Fibroblast of skin of right quadriceps (primary cell): ENCODE data around the gene SLC25A21.

Experiments
- DNase-seq: peaks from one replicate; pipeline ENCODE4 v3.0.0-alpha.2; 2013

SLC25A21 gene

GRCh38 chr14:36683083-36683724 is 489.2 kb downstream of the SLC25A21 start:
- no peak for DNase-seq

- no peak for DNase-seq
Measured at GRCh38 chr14:36682338-36682737, 490.1 kb downstream of the SLC25A21 start.

GRCh38 chr14:36676236-36676635 is 496.2 kb downstream of the SLC25A21 start:
- no peak for DNase-seq

- no peak for DNase-seq
Measured at GRCh38 chr14:36675581-36675980, 496.8 kb downstream of the SLC25A21 start.

GRCh38 chr14:36674659-36675058 is 497.7 kb downstream of the SLC25A21 start:
- no peak for DNase-seq

GRCh38 chr14:36672095-36672494 is 500.3 kb downstream of the SLC25A21 start:
- DNase-seq = no peak

- no peak for DNase-seq
Measured at GRCh38 chr14:36671149-36671548, 501.3 kb downstream of the SLC25A21 start.

- DNase-seq = no peak
Measured at GRCh38 chr14:36667679-36668078, 504.7 kb downstream of the SLC25A21 start.

- DNase-seq = no peak
Measured at GRCh38 chr14:36666416-36667206, 505.8 kb downstream of the SLC25A21 start.

GRCh38 chr14:36665887-36666415 is 506.5 kb downstream of the SLC25A21 start:
- DNase-seq = no peak

- no peak for DNase-seq
Measured at GRCh38 chr14:36664322-36665193, 507.8 kb downstream of the SLC25A21 start.

- no peak for DNase-seq
Measured at GRCh38 chr14:36663404-36664321, 508.7 kb downstream of the SLC25A21 start.

GRCh38 chr14:36662543-36663403 is 509.6 kb downstream of the SLC25A21 start:
- DNase-seq = no peak

GRCh38 chr14:36662258-36662542 is 510.2 kb downstream of the SLC25A21 start:
- no peak for DNase-seq

- DNase-seq = peak; percentile 77
Measured at GRCh38 chr14:36661506-36662257, 510.7 kb downstream of the SLC25A21 start, which contains the start of gene PAX9. PAX9 (plus strand) TSS chr14:36661860; CDS start chr14:36662090, 230 bp downstream.

GRCh38 chr14:36660736-36661505 is 511.5 kb downstream of the SLC25A21 start:
- DNase-seq = no peak

- DNase-seq = no peak
Measured at GRCh38 chr14:36659822-36660735, 512.3 kb downstream of the SLC25A21 start.
